SK-N-SH (cell line): ENCODE results near the gene LURAP1L. TPM values are rescaled to one million over a fixed set of nuclear protein-coding genes. Genes with fewer than 3 reads are reported as not detected.

Experiments used
- CTCF ChIA-PET: fragments of 300-600, 350-600 bp; formaldehyde crosslinking; extraction: SDS; loops from one replicate; lab custom pipeline; 2021; lab: Yijun Ruan, JAX
- POLR2A ChIA-PET: fragments of 350-600 bp; sonication (Branson Sonifier 250); formaldehyde crosslinking; extraction: SDS; loops from one replicate; lab custom pipeline; 2020; ENCODE audit warnings: antibody characterized with exemption, inconsistent platforms; lab: Yijun Ruan, JAX
- DNase-seq: peaks from one replicate; pipeline ENCODE4 v3.0.0; 2012
- H2AFZ ChIP-seq: fragments of 200-600 bp; sonication (generic); 2 replicates; pipeline ENCODE4 v1.8.1; 2016; ENCODE audit warnings: antibody characterized with exemption, mild to moderate bottlenecking, low read depth
- H3F3A ChIP-seq: fragments of 200-600 bp; sonication (generic); replicated peaks from 2 replicates; pipeline ENCODE3; 2016; ENCODE audit warnings: antibody characterized with exemption, mild to moderate bottlenecking; ENCODE audit not compliant: insufficient read depth
- H3K27ac ChIP-seq, 2 experiments: fragments of 200-500 bp in 1 of 2; fragments of 200-600 bp in 1 of 2; sonication (Bioruptor generic) in 1 of 2; sonication (generic), shearing (Covaris generic) in 1 of 2; 2 replicates each; pipeline versions ENCODE4 v1.5.1 to v1.6.1; 2014 to 2016; ENCODE audit warnings: low read depth in 2 of 2, inconsistent platforms in 1 of 2, low read length in 1 of 2, mild to moderate bottlenecking in 1 of 2, mixed read lengths in 1 of 2
- H3K27me3 ChIP-seq: fragments of 200-600 bp; sonication (generic), shearing (Covaris generic); 2 replicates; pipeline ENCODE4 v1.6.1; 2016; ENCODE audit warnings: mixed run types; ENCODE audit not compliant: insufficient read depth
- H3K36me3 ChIP-seq, 2 experiments: fragments of 200-500 bp in 1 of 2; fragments of 200-600 bp in 1 of 2; sonication (Bioruptor generic) in 1 of 2; sonication (generic) in 1 of 2; replicated peaks in 1 of 2; 2 replicates each; pipeline versions ENCODE3 to v1.5.1; 2014 to 2016; ENCODE audit warnings: low read length in 1 of 2, mild to moderate bottlenecking in 1 of 2; ENCODE audit not compliant: insufficient read depth in 2 of 2, control insufficient read depth in 1 of 2
- H3K4me1 ChIP-seq, 2 experiments: fragments of 200-500 bp in 1 of 2; fragments of 200-600 bp in 1 of 2; sonication (Bioruptor generic) in 1 of 2; sonication (generic), shearing (Covaris generic) in 1 of 2; 2 replicates each; pipeline versions ENCODE4 v1.5.1 to v1.6.1; 2014 to 2016; ENCODE audit warnings: low read depth in 1 of 2, low read length in 1 of 2, mixed run types in 1 of 2; ENCODE audit not compliant: insufficient read depth in 2 of 2, control insufficient read depth in 1 of 2
- H3K4me2 ChIP-seq: fragments of 200-600 bp; sonication (generic), shearing (Covaris generic); 2 replicates; pipeline ENCODE4 v1.6.1; 2017; ENCODE audit warnings: mixed run types
- H3K4me3 ChIP-seq, 2 experiments: fragments of 200-500 bp in 1 of 2; fragments of 200-600 bp in 1 of 2; sonication (Bioruptor generic) in 1 of 2; sonication (generic), shearing (Covaris generic) in 1 of 2; 2 replicates each; pipeline versions ENCODE4 v1.5.1 to v1.8.1; 2014 to 2016; ENCODE audit warnings: low read depth in 2 of 2, inconsistent platforms in 1 of 2, low read length in 1 of 2, mild to moderate bottlenecking in 1 of 2, mixed read lengths in 1 of 2, moderate library complexity in 1 of 2
- H3K79me2 ChIP-seq: fragments of 200-600 bp; sonication (generic); 2 replicates; pipeline ENCODE4 v1.8.1; 2017; ENCODE audit warnings: mild to moderate bottlenecking; ENCODE audit not compliant: insufficient read depth
- H3K9ac ChIP-seq: fragments of 200-600 bp; sonication (generic); 2 replicates; pipeline ENCODE4 v1.6.1; 2017; ENCODE audit warnings: mixed run types
- H3K9me2 ChIP-seq: fragments of 200-600 bp; sonication (generic); 2 replicates; pipeline ENCODE4 v1.6.1; 2017; ENCODE audit warnings: mixed run types
- H3K9me3 ChIP-seq: fragments of 200-600 bp; sonication (generic); 2 replicates; pipeline ENCODE4 v1.6.1; 2017; ENCODE audit warnings: mixed run types, mild to moderate bottlenecking, moderate library complexity
- H4K20me1 ChIP-seq: fragments of 200-600 bp; sonication (generic); 2 replicates; pipeline ENCODE4 v1.6.1; 2017; ENCODE audit warnings: mild to moderate bottlenecking, mixed run types; ENCODE audit not compliant: insufficient read depth
- CHD2 ChIP-seq: fragments of 150-350 bp; IDR thresholded peaks from 2 replicates; pipeline ENCODE4 v1.6.1; 2018; ENCODE audit warnings: low read length; ENCODE audit not compliant: partially characterized antibody
- CTCF ChIP-seq: fragments of 200-600 bp; sonication (generic); IDR thresholded peaks from 2 replicates; pipeline ENCODE4 v1.6.1; 2017; ENCODE audit warnings: antibody characterized with exemption, mild to moderate bottlenecking, moderate library complexity
- ELF1 ChIP-seq: IDR thresholded peaks from 2 replicates; pipeline ENCODE4 v1.4.0; 2012
- EP300 ChIP-seq, 2 experiments: IDR thresholded peaks; 2 replicates each; pipeline versions ENCODE4 v1.4.0 to v1.6.1; 2012; ENCODE audit warnings: borderline replicate concordance in 1 of 2, low read depth in 1 of 2, low read length in 1 of 2
- EZH2phosphoT487 ChIP-seq: fragments of 200-600 bp; sonication (generic); IDR thresholded peaks from 2 replicates; pipeline ENCODE4 v1.6.1; 2017; ENCODE audit warnings: low read depth, mixed run types, mild to moderate bottlenecking, antibody characterized with exemption, moderate library complexity, borderline replicate concordance
- FOSL2 ChIP-seq: IDR thresholded peaks from 2 replicates; pipeline ENCODE4 v1.4.0; 2012; ENCODE audit warnings: low read depth, mild to moderate bottlenecking, moderate library complexity, borderline replicate concordance
- FOXM1 ChIP-seq: IDR thresholded peaks from 2 replicates; pipeline ENCODE4 v1.4.0; 2012; ENCODE audit warnings: low read depth, mild to moderate bottlenecking
- GABPA ChIP-seq: IDR thresholded peaks from 2 replicates; pipeline ENCODE4 v1.4.0; 2012; ENCODE audit warnings: low read depth, mild to moderate bottlenecking
- GATA2 ChIP-seq: sonication (generic); formaldehyde crosslinking; IDR thresholded peaks from 2 replicates; pipeline ENCODE4 v1.5.0; 2020; ENCODE audit warnings: mild to moderate bottlenecking, missing genetic modification reagents
- NFIC ChIP-seq: IDR thresholded peaks from 2 replicates; pipeline ENCODE4 v1.4.0; 2012; ENCODE audit warnings: borderline replicate concordance
- NRF1 ChIP-seq: IDR thresholded peaks from 2 replicates; pipeline ENCODE4 v1.6.1; 2012; ENCODE audit warnings: low read depth, mild to moderate bottlenecking, low read length
- POLR2AphosphoS5 ChIP-seq: IDR thresholded peaks from 2 replicates; pipeline ENCODE4 v1.6.1; 2012; ENCODE audit warnings: low read depth, low read length
- REST ChIP-seq: IDR thresholded peaks from 2 replicates; pipeline ENCODE4 v1.6.1; 2012; ENCODE audit warnings: mild to moderate bottlenecking, low read depth, low read length, moderate library complexity
- RXRA ChIP-seq: IDR thresholded peaks from 2 replicates; pipeline ENCODE4 v1.4.0; 2012; ENCODE audit warnings: low read depth, mild to moderate bottlenecking, borderline replicate concordance
- TAF1 ChIP-seq: IDR thresholded peaks from 2 replicates; pipeline ENCODE4 v1.6.1; 2012; ENCODE audit warnings: low read depth, mild to moderate bottlenecking, low read length, moderate library complexity, borderline replicate concordance
- TCF12 ChIP-seq: IDR thresholded peaks from 2 replicates; pipeline ENCODE4 v1.4.0; 2012
- TEAD4 ChIP-seq: IDR thresholded peaks from 2 replicates; pipeline ENCODE4 v1.4.0; 2012; ENCODE audit warnings: mild to moderate bottlenecking, borderline replicate concordance; ENCODE audit not compliant: insufficient read depth
- YY1 ChIP-seq: IDR thresholded peaks from 2 replicates; pipeline ENCODE4 v1.4.0; 2012; ENCODE audit warnings: low read depth, mild to moderate bottlenecking
- polyA plus RNA-seq, 3 experiments: library from polyadenylated mRNA; depleted of rRNA; stranded (reverse); fragments of >200 nt; gene quantifications; 2 replicates each; pipeline ENCODE4 v1.2.3, GENCODE V29; 2012

The LURAP1L gene
- polyA plus RNA-seq, 1 of the 3 experiments (the other 2 are of a cell fraction): 3.4 TPM

GRCh38 chr9:12813960-12814876 lies 39.4 kb downstream of the LURAP1L start (continued):
- peak; percentile 50 for TF ChIP-seq CTCF
- TF ChIP-seq RXRA: no peak; the same call in 1 of the 2 replicates
- peak; percentile 78 for TF ChIP-seq FOXM1
- peak; percentile 89 to 94 for TF ChIP-seq EP300 (IDR thresholded peaks at IDR 0.05; ENCODE audit: borderline replicate concordance in 1 of 2, low read depth in 1 of 2, low read length in 1 of 2)
- peak; percentile 84 for TF ChIP-seq POLR2AphosphoS5
- no peak for TF ChIP-seq NRF1
- TF ChIP-seq ELF1: no peak
- TF ChIP-seq REST: no peak
- TF ChIP-seq TAF1: peak; percentile 37; the same call in 1 of the 2 replicates

DNA sequence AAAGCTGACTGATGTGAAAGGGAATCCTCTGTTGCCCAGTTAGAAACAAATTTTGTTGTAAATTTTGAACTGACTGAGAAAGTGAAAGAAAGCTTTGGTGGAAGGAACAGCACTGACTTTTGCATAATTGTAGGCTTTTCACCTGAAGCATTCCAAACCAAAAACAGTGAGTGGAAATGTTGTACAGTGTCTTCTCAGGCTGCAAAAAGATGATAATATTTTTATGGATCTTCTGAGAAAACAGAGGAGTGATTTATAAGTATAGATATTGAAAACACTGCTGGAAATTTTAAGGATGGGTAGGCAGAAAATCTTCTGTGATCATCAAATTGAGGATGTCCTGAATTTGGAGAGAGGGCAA lies 40.0 kb downstream of the LURAP1L start:
- CTCF ChIA-PET: interaction anchor here (0.8 to 2.3 kb wide), 12 partner anchors 10 to 275 kb away, joined by 3 to 9 read pairs (median 4); partner anchors contain the start of gene LURAP1L
- Histone ChIP-seq H4K20me1 (no peaks in the 10 kb centered on the region), H3K9me3 (no peaks in the 10 kb centered on the region), H3K4me1 (peaks cover 21 to 28% of the 10 kb centered on the region in 2 experiments; a peak in 3 of 4 replicates), H3K4me3 (peak overlapping the region in 1 of 2 experiments; percentile 24; a peak in 2 of 4 replicates), H3K36me3 (no peaks in the 10 kb centered on the region), H3K9ac (peak overlapping the region; percentile 62; the same call in 1 of the 2 replicates), H3F3A (peaks cover 23% of the 10 kb centered on the region), H2AFZ (peak overlapping the region; percentile 64), H3K79me2 (no peaks in the 10 kb centered on the region), H3K27ac (peak overlapping the region; percentile 96), H3K9me2 (no peaks in the 10 kb centered on the region), H3K4me2 (peak overlapping the region; percentile 55; the same call in 1 of the 2 replicates), H3K27me3 (no peaks in the 10 kb centered on the region)
- TF ChIP-seq EZH2phosphoT487 (no peak), GABPA (no peak), YY1 (no peak), CHD2 (no peak), TEAD4 (no peak), NFIC (no peak), NRF1 (no peak), FOXM1 (no peak), GATA2 (no peak), TCF12 (no peak), FOSL2 (no peak)
- DNase-seq: no peak
- POLR2A ChIA-PET: interaction anchor here (1.8 kb wide), 1 partner anchor 39 kb away, joined by 14 read pairs; no protein-coding TSS in a partner anchor
